ENCODE measurements around the gene MLYCD.
"Not testable (repeated sequence)": the region's sequence is repeated elsewhere in the genome, so short reads cannot be mapped to it uniquely, and the experiment has no call there.

MLYCD gene

GRCh38 chr16:83940630-83941378 is 41.9 kb downstream of the MLYCD start:
- DNase-seq (ENCODE audit: low spot score), result no peak

GRCh38 chr16:83941546-83941945 is 42.6 kb downstream of the MLYCD start:
- DNase-seq (ENCODE audit: low spot score), result not testable (repeated sequence)

GRCh38 chr16:83942074-83942473 is 43.2 kb downstream of the MLYCD start:
- DNase-seq (ENCODE audit: low spot score), result no peak

GRCh38 chr16:83942815-83943515 is 44.0 kb downstream of the MLYCD start:
- no peak for DNase-seq (ENCODE audit: low spot score)

GRCh38 chr16:83943516-83944050 is 44.7 kb downstream of the MLYCD start:
- DNase-seq (ENCODE audit: low spot score), result no peak

GRCh38 chr16:83945587-83945986 is 46.7 kb downstream of the MLYCD start:
- DNase-seq (ENCODE audit: low spot score), result no peak

GRCh38 chr16:83946154-83946780 is 47.4 kb downstream of the MLYCD start:
- no peak for DNase-seq (ENCODE audit: low spot score)

- no peak for DNase-seq (ENCODE audit: low spot score)
These were observed 48.1 kb downstream of the MLYCD start for GRCh38 chr16:83946781-83947566.

- no peak for DNase-seq (ENCODE audit: low spot score)
These were observed 48.8 kb downstream of the MLYCD start for GRCh38 chr16:83947642-83948234.

- DNase-seq (ENCODE audit: low spot score), result no peak
These were observed 50.2 kb downstream of the MLYCD start for GRCh38 chr16:83948914-83949723.

- DNase-seq (ENCODE audit: low spot score), result no peak
These were observed 50.7 kb downstream of the MLYCD start for GRCh38 chr16:83949724-83950001.

- not testable (repeated sequence) for DNase-seq (ENCODE audit: low spot score)
These were observed 52.0 kb downstream of the MLYCD start for GRCh38 chr16:83950862-83951399.

- no peak for DNase-seq (ENCODE audit: low spot score)
These were observed 52.6 kb downstream of the MLYCD start for GRCh38 chr16:83951544-83951943.

GRCh38 chr16:83952587-83952939 is 53.6 kb downstream of the MLYCD start:
- peak; percentile 72 for DNase-seq (ENCODE audit: low spot score)

GRCh38 chr16:83952940-83953795 is 54.3 kb downstream of the MLYCD start, which contains the start of gene OSGIN1:
Gene OSGIN1 (plus strand): TSS chr16:83953240. CDS start chr16:83957672, 4,432 bp downstream.
- peak; percentile 96 for DNase-seq (ENCODE audit: low spot score)

- DNase-seq (ENCODE audit: low spot score), result peak; percentile 81
These were observed 55.1 kb downstream of the MLYCD start for GRCh38 chr16:83953796-83954576.

GRCh38 chr16:83954577-83955016 is 55.7 kb downstream of the MLYCD start:
- DNase-seq (ENCODE audit: low spot score), result peak; percentile 88

- no peak for DNase-seq (ENCODE audit: low spot score)
These were observed 56.6 kb downstream of the MLYCD start for GRCh38 chr16:83955218-83956130.
